Activated CD4-positive, alpha-beta T cell treated with anti-CD3 and anti-CD28 coated beads, Interleukin-2, amount 10 ng/mL, durations not matched to agents 24 days and 14 days (primary cell): ENCODE results near the gene NAXD. TPM values are rescaled to one million over a fixed set of nuclear protein-coding genes. Genes with fewer than 3 reads are reported as not detected.
A peak's percentile ranks its signal among the peaks of the same experiment; 100 is the strongest.
"Not testable (repeated sequence)": the region's sequence is repeated elsewhere in the genome, so short reads cannot be mapped to it uniquely, and the experiment has no call there.

Experiments used
- DNase-seq: peaks from one replicate; pipeline ENCODE4 v3.0.0; 2022
- H3K27ac Mint-ChIP-seq: one replicate; pipeline ENCODE4 v1.8.0; 2022; ENCODE audit warnings: mild to moderate bottlenecking, mixed read lengths
- H3K27me3 Mint-ChIP-seq: one replicate; pipeline ENCODE4 v1.8.0; 2022; ENCODE audit warnings: mixed read lengths
- H3K36me3 Mint-ChIP-seq: one replicate; pipeline ENCODE4 v1.8.0; 2022; ENCODE audit warnings: low read depth, mild to moderate bottlenecking, mixed read lengths
- H3K4me1 Mint-ChIP-seq: one replicate; pipeline ENCODE4 v1.8.0; 2021; ENCODE audit warnings: mixed read lengths
- H3K4me3 Mint-ChIP-seq: one replicate; pipeline ENCODE4 v1.8.0; 2022; ENCODE audit warnings: mild to moderate bottlenecking, moderate library complexity, mixed read lengths
- H3K9me3 Mint-ChIP-seq: one replicate; pipeline ENCODE4 v1.8.0; 2021; ENCODE audit warnings: mixed read lengths
- intact Hi-C: fragments of 100-400 bp; cut with micrococcal nuclease; formaldehyde crosslinking; loops from one replicate; pipeline ENCODE4 v1.15.1; 2023
- total RNA-seq: library from RNA; stranded (reverse); gene quantifications from 2 replicates; pipeline ENCODE4 v1.2.3, GENCODE V29; 2022

The NAXD gene
- total RNA-seq, 1 donor from 2014 or later, result 20.6 TPM

DNA sequence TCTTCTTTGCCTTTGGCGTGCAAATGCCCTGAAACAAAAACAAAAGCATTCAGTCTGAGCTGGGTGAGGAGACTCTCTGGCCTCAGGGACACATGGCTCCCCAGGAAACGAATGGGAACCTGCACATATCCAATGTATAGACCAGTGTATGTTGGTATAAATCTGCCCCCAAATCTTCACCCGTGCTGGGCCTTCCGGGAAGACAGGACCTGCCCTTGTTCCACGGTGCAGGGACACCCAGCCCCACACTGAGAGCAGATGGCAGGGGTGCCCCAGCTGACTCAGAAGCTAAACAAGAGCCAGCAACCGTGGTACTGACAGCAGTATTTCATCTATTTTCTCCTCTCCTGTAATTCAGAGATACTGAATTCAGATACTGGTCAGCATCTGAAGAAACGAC lies 48.1 kb downstream of the NAXD start:
- Mint-ChIP-seq H3K36me3 (peaks cover 67% of the 10 kb centered on the region), H3K27me3 (no peaks in the 10 kb centered on the region), H3K9me3 (peaks cover 3% of the 10 kb centered on the region), H3K4me1 (peaks cover 3% of the 10 kb centered on the region), H3K27ac (no peak overlapping the region), H3K4me3 (no peak overlapping the region)
- intact Hi-C loops, result no loop called here
- DNase-seq, result no peak

DNA sequence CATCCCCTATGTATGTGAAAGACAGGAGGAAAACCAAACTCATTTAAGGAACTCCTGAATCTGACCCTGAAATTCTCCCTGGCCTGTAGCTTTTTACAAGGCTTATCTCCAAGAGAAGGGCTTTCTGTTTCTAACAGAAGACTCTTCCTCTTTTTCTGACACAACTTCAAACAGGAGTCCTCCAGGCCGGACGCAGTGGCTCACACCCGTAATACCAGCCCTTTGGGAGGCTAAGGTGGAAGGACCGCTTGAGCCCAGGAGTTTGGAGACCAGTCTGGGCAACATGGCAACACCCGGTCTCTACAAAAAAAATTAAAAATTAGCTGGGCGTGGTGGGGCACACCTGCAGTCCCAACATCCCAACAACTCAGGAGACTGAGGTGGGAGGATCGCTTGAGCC lies 48.7 kb downstream of the NAXD start:
- Mint-ChIP-seq H3K36me3 (peaks cover 67% of the 10 kb centered on the region), H3K9me3 (peaks cover 3% of the 10 kb centered on the region), H3K27me3 (no peaks in the 10 kb centered on the region), H3K4me1 (peaks cover under 1% of the 10 kb centered on the region), H3K27ac (no peak overlapping the region), H3K4me3 (no peak overlapping the region)
- no peak for DNase-seq
- intact Hi-C loops, result no loop called here

DNA sequence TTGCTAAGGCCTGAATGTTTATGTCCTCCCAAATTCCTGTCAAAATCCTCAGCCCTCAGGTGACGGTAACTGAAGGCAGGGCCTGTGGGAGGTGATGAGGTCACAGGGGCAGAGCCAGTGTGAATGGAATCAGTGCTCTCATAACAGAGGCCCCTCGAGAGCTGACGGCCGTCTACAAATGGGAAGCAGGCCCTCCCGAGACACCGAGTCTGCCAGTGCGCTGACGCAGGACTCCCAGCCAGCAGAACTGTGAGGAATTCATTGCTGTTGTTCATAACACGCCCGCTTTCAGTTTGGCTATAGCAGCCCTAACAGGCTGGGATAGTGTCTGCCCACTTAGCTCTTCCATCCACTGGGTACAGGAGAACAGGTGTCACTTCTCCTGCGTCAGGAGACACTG lies 49.3 kb downstream of the NAXD start:
- intact Hi-C loops, result no loop called here
- H3K27me3 Mint-ChIP-seq, result no peaks in the 10 kb centered on the region
- no peak for DNase-seq
- H3K4me3 Mint-ChIP-seq, result no peak overlapping the region
- H3K4me1 Mint-ChIP-seq, result no peaks in the 10 kb centered on the region
- no peak overlapping the region for H3K27ac Mint-ChIP-seq
- H3K36me3 Mint-ChIP-seq, result peaks cover 64% of the 10 kb centered on the region
- peaks cover 3% of the 10 kb centered on the region for H3K9me3 Mint-ChIP-seq

DNA sequence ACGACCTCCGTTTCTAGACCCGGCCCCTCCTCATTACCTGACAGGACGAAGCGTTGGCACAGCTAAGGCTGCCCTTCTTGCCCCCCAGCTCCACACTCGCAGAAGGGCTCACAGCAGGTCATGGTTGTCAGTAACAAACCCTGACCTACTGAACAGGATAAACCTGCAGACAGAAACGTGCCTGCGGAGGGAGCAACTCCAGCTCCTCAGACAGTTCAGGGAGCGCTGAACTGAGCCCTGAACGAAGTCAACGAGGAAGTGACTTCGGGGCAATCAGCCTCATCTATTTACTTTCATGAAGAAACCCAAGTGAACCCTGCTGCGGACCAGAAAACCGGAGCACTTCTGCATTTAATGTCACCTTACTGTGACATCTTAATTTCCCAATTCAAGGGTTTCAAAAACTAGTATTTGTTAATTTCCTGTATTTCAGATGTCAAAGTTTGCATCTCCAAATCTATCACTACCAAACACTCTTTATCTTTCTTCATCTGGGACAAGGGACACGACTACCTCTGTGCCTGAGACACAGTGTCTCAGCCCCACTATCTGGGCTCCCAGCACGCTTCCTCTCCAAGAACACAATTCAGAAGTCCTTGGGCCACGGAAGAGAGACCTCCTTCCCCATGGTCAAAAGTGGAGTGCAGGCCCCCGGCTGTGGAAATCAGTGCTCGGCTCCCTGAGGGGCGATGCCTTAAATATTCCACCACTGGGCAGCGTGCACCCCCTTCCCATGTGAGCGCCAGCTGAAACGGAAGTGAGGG lies 50.3 kb downstream of the NAXD start:
- H3K27ac Mint-ChIP-seq, result no peak overlapping the region
- no peaks in the 10 kb centered on the region for H3K27me3 Mint-ChIP-seq
- H3K36me3 Mint-ChIP-seq, result peaks cover 61% of the 10 kb centered on the region
- no peak overlapping the region for H3K4me3 Mint-ChIP-seq
- peaks cover 3% of the 10 kb centered on the region for H3K9me3 Mint-ChIP-seq
- intact Hi-C loops, result no loop called here
- H3K4me1 Mint-ChIP-seq, result peaks cover 1% of the 10 kb centered on the region
- no peak for DNase-seq

DNA sequence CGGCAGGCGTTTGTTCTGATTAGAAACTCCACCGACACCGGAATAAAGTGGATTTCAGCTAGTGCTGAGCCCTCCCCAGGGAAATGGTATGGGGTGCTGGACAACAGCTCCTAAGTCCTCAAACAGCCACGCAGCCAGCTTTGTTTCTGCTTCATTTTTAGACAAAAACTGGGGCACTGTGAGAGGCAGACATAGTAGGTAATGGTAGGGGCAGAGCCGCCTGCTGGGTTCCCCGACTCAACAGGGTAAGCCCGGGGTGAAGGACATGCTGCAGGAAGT lies 50.8 kb downstream of the NAXD start:
- peaks cover 6% of the 10 kb centered on the region for H3K4me1 Mint-ChIP-seq
- peaks cover 3% of the 10 kb centered on the region for H3K9me3 Mint-ChIP-seq
- H3K4me3 Mint-ChIP-seq, result no peak overlapping the region
- no peak overlapping the region for H3K27ac Mint-ChIP-seq
- H3K27me3 Mint-ChIP-seq, result no peaks in the 10 kb centered on the region
- intact Hi-C loops, result no loop called here
- no peak for DNase-seq
- peaks cover 62% of the 10 kb centered on the region for H3K36me3 Mint-ChIP-seq

DNA sequence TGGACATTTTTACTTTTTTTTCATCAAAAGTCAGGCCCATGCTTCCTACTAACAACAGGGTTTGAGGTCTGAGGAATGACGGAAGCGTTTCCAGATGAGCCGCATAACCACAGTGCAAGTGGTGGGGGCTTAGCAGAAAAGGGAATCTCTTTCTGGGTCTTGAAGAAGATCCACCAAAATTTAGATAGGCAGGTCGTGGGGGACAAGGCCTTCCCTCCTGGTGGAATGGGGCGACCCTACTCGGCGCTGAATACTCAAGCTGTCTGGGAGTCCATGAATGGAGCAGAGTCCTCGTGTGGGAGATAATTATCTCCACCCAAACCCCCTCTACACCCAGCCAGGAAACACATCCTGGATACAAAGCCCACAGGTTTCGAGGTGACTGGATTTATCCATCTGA lies 53.7 kb downstream of the NAXD start:
- H3K27me3 Mint-ChIP-seq, result no peaks in the 10 kb centered on the region
- intact Hi-C loops, result no loop called here
- no peak overlapping the region for H3K4me3 Mint-ChIP-seq
- no peak for DNase-seq
- peaks cover 10% of the 10 kb centered on the region for H3K4me1 Mint-ChIP-seq
- H3K27ac Mint-ChIP-seq, result no peak overlapping the region
- H3K9me3 Mint-ChIP-seq, result no peaks in the 10 kb centered on the region
- peaks cover 59% of the 10 kb centered on the region for H3K36me3 Mint-ChIP-seq

DNA sequence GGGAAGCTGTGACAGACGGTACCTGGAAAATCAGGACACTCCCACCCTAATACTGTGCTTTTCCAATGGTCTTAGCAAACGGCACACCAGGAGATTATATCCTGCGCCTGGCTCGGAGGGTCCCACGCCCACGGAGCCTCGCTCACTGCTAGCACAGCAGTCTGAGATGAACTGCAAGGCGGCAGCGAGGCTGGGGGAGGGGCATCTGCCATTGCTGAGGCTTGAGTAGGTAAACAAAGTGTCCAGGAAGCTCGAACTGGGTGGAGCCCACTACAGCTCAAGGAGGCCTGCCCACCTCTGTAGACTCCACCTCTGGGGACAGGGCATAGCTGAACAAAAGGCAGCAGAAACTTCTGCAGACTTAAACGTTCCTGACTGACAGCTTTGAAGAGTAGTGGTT lies 54.5 kb downstream of the NAXD start:
- H3K4me3 Mint-ChIP-seq, result not testable (repeated sequence)

DNA sequence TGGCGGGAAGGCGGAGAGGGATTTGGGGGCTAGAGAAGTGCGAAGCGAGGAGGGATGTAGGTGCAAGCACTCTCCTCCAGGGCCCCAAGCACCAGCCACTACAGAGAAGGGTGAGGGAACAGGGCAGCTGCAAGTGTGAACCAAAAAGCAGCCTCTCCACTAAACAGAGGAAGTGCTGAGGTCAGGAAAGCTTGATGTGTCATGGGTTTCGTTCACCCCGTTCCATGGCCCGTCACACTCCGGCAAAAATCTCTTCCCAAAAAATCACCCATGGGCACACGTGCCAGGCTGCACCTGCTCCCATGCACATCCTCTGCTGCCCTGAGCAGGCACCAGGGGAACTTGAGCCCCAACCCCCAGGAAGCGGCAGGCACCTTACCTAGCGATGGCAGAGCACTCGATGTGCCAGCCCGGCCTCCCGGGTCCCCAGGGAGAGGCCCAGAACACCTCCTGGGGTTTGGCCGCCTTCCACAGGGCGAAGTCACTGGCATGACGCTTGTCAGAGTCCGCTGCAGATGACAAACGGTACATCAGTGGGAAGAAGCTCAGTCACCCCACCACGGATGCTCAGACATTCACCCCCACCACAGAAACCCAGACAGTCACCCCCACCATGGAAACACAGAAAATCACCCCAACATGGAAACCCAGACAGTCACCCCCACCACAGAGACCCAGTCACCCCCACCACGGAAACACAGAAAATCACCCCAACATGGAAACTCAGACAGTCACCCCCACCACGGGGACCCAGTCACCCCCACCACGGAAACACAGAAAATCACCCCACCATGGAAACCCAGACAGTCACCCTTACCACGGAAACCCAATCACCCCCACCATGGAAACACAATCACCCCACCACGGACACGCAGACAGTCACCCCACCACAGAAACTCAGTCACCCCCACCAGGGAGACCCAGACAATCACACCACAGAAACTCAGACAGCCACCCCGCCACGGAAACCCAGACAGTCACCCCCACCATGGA lies 61.5 kb downstream of the NAXD start:
- DNase-seq, result no peak
- H3K27me3 Mint-ChIP-seq, result no peaks in the 10 kb centered on the region
- H3K9me3 Mint-ChIP-seq, result no peaks in the 10 kb centered on the region
- no peak overlapping the region for H3K4me3 Mint-ChIP-seq
- H3K27ac Mint-ChIP-seq, result peak overlapping the region; percentile 85
- peaks cover 76% of the 10 kb centered on the region for H3K36me3 Mint-ChIP-seq
- H3K4me1 Mint-ChIP-seq, result peaks cover 13% of the 10 kb centered on the region
- intact Hi-C loops, result no loop called here

More for the DNA sequence above, 54.5 kb downstream of the NAXD start:
- H3K27me3 Mint-ChIP-seq, intact Hi-C loops, DNase-seq, H3K4me1 Mint-ChIP-seq, H3K27ac Mint-ChIP-seq, H3K9me3 Mint-ChIP-seq: not testable (repeated sequence)
- peaks cover 64% of the 10 kb centered on the region for H3K36me3 Mint-ChIP-seq

DNA sequence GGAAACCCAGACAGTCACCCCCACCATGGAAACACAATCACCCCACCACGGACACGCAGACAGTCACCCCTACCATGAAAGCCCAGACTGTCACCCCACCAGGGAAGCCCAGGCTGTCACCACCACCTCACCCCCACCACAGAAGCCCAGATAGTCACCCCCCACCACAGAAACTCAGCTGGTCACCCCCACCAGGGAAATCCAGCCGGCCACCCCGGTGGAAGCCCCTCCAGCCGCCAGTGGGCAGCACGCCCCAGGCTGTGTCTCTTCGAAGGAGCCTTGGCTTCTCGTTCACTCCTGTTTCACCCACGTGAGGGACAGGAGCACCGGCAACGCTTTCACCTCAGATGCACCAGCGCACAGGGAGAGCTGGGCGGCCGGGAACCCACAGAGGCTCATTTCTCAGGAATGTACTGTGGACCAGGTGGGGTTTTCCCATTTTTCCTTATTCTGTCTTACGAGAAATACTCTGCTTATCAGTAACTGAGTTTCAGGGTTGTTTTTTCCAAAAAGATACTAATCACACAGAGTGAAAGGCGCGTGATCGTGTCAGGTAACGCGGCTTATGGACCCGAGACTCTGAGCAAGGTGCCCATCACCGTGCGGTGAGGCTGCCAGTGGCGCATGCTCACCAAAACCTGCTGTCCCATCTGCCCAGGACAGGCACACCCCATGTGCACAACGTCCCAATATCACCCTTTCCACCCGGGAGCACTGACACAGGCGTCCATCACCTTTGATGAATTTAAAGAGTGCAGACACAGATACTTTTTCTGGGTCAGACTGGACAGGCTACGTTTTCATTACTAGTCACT lies 62.6 kb downstream of the NAXD start:
- Mint-ChIP-seq H3K27me3 (no peaks in the 10 kb centered on the region), H3K36me3 (peaks cover 70% of the 10 kb centered on the region), H3K9me3 (no peaks in the 10 kb centered on the region), H3K4me1 (peaks cover 9% of the 10 kb centered on the region), H3K4me3 (no peak overlapping the region), H3K27ac (peak overlapping the region; percentile 46)
- DNase-seq, result no peak
- intact Hi-C loops, result no loop called here

DNA sequence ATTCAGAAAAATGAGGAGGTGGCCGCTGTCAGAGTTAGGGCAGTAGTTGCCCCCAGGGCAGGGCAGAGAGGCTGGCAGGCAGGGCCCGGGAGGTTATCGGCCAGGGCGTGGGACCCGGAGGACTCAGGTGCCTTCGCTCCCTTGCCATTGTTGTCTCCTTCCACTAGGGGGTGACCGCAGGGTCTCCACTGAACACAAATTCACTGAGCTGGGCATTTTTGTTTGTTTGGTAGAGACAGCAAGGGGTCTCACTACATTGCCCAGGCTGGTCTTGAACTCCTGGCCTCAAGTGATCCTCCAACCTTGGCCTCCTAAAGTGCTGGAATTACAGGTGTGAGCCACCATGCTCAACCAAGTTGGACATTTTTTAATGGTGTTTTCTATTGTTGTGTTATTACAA lies 65.5 kb downstream of the NAXD start:
- Mint-ChIP-seq H3K4me3 (no peak overlapping the region), H3K9me3 (no peaks in the 10 kb centered on the region), H3K27ac (no peak overlapping the region), H3K36me3 (peaks cover 63% of the 10 kb centered on the region), H3K4me1 (peaks cover 11% of the 10 kb centered on the region), H3K27me3 (no peaks in the 10 kb centered on the region)
- intact Hi-C loops, result no loop called here
- DNase-seq, result peak; percentile 71

DNA sequence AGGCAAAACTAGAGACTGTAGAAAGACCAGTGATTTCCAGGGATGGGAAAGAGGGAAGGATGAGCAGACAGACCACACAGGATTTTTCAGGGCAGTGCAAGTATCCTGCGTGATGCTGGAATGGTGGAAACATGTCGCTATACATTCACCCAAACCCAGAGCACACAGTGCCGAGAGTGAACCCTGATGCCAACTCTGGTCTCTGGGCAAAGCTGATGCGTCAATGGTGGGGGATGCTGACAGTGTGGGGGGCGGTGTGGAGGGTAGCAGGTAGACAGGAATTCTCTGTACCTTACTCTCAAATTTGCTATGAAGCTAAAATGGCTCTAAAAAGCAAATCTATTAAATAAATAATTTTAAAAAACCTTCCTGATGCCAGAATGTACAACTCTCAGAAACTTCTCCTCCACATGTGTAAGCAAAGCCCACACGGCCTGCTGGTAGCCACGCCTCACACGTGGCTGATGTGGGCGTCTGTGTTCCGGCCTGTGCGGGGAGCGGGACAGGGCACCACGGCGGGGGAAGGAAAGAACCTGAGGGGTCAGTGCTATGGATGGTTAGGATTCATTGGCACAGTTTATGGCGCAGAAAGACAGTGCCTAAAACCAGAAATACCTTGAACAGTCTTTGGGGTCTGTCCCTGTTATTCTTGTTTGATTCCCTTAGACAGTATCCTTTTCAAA lies 66.7 kb downstream of the NAXD start:
- H3K9me3 Mint-ChIP-seq, result no peaks in the 10 kb centered on the region
- H3K27ac Mint-ChIP-seq, result no peak overlapping the region
- peaks cover 2% of the 10 kb centered on the region for H3K4me1 Mint-ChIP-seq
- H3K36me3 Mint-ChIP-seq, result peaks cover 53% of the 10 kb centered on the region
- DNase-seq, result no peak
- H3K4me3 Mint-ChIP-seq, result no peak overlapping the region
- intact Hi-C loops, result loop anchor here (2.0 kb wide), 1 partner anchor 137 kb away; no protein-coding TSS in a partner anchor
- no peaks in the 10 kb centered on the region for H3K27me3 Mint-ChIP-seq

DNA sequence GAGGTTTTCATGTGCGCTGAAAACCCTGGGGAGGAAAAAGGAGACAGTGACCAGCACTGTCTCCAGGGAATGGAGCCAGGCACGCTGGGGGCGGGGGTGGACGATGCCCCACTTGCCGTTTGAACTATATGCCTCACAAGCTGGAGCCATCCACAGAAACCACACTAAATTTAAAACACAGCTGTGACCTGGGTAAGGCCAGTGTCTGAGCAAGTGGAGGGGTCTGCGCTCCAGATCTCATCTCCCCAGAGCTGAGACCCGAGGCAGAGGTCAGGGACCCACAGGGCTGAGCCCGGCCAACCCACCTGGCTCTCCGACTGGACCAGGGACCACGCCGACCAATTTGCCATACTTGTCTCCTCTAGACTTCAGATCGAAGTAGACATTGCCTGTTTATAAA lies 67.4 kb downstream of the NAXD start:
- Mint-ChIP-seq H3K27ac (no peak overlapping the region), H3K4me3 (no peak overlapping the region), H3K4me1 (peaks cover 1% of the 10 kb centered on the region), H3K9me3 (no peaks in the 10 kb centered on the region), H3K27me3 (no peaks in the 10 kb centered on the region), H3K36me3 (peaks cover 50% of the 10 kb centered on the region)
- no peak for DNase-seq
- intact Hi-C loops, result loop anchor here (2.0 kb wide), 1 partner anchor 136 kb away; no protein-coding TSS in a partner anchor

DNA sequence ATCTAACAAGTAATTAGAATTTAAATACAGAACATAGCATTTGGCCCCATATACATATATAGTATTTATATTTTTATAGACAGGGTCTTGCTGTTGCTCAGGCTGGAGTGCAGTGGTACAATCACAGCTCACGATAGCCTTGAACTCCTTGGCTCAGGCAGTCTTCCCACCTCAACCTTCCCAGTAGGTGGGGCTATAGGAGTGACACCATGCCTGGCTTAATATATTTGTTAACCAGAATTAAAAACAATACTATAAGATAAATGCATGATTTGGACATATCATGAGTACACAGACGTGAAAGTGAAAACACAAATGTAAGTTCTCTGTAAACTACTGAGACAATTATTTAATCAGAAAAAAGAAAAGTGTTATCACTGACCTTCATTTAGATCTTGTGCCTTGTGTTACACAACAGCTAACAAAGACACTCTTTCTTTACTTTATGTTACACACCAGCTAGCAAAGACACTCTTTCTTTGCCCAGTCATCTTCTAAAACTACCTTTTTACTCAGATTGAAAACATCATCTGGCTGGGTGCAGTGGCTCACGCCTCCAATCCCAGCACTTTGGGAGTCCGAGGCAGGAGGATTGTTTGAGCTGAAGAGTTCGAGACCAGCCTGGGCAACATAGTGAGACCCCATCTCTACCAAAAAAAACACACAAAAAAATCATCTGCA lies 68.0 kb downstream of the NAXD start:
- Mint-ChIP-seq H3K9me3 (no peaks in the 10 kb centered on the region), H3K27ac (no peak overlapping the region), H3K36me3 (peaks cover 44% of the 10 kb centered on the region), H3K27me3 (no peaks in the 10 kb centered on the region), H3K4me3 (no peak overlapping the region), H3K4me1 (peaks cover 1% of the 10 kb centered on the region)
- intact Hi-C loops, result loop anchor here (2.0 kb wide), 1 partner anchor 135 kb away; no protein-coding TSS in a partner anchor
- peak; percentile 78 for DNase-seq
